HG03354 (cell line): ENCODE measurements around the gene IPP.
A peak's percentile ranks its signal among the peaks of the same experiment; 100 is the strongest.
"Not testable (repeated sequence)": the region's sequence is repeated elsewhere in the genome, so short reads cannot be mapped to it uniquely, and the experiment has no call there.

Experiments used
- ATAC-seq: cut with Tn5 transposase; IDR thresholded peaks from one replicate; pipeline ENCODE4 v1.9.1; 2021; ENCODE audit warnings: mild to moderate bottlenecking; ENCODE audit not compliant: unreplicated experiment, poor library complexity, severe bottlenecking

IPP gene

GRCh38 chr1:45687014-45687753 is 63.3 kb downstream of the IPP start:
- ATAC-seq: peak; percentile 82

GRCh38 chr1:45686288-45687013 is 64.0 kb downstream of the IPP start, which contains the start of gene GPBP1L1:
Gene GPBP1L1, minus strand, starts transcription at chr1:45686533. Its CDS starts 27,446 bp downstream, at chr1:45659087.
- peak; percentile 64 for ATAC-seq

- ATAC-seq: peak; percentile 18
These were observed 64.5 kb downstream of the IPP start for GRCh38 chr1:45686015-45686287.

- ATAC-seq: no peak
These were observed 65.0 kb downstream of the IPP start for GRCh38 chr1:45685308-45686014.

GRCh38 chr1:45684402-45684801 is 66.1 kb downstream of the IPP start:
- no peak for ATAC-seq

GRCh38 chr1:45682942-45683341 is 67.5 kb downstream of the IPP start:
- ATAC-seq: no peak

GRCh38 chr1:45679123-45679522 is 71.3 kb downstream of the IPP start:
- no peak for ATAC-seq

- no peak for ATAC-seq
These were observed 72.0 kb downstream of the IPP start for GRCh38 chr1:45678489-45678888.

GRCh38 chr1:45677751-45678245 is 72.7 kb downstream of the IPP start:
- no peak for ATAC-seq

GRCh38 chr1:45676553-45676952 is 73.9 kb downstream of the IPP start:
- ATAC-seq: not testable (repeated sequence)

- ATAC-seq: no peak
These were observed 76.0 kb downstream of the IPP start for GRCh38 chr1:45674478-45674877.

GRCh38 chr1:45673956-45674355 is 76.5 kb downstream of the IPP start:
- ATAC-seq: no peak

GRCh38 chr1:45669859-45670655 is 80.4 kb downstream of the IPP start:
- no peak for ATAC-seq

GRCh38 chr1:45669379-45669778 is 81.1 kb downstream of the IPP start:
- ATAC-seq: no peak

- ATAC-seq: no peak
These were observed 81.9 kb downstream of the IPP start for GRCh38 chr1:45668526-45668925.

- ATAC-seq: no peak
These were observed 82.9 kb downstream of the IPP start for GRCh38 chr1:45667321-45668111.

- no peak for ATAC-seq
These were observed 83.6 kb downstream of the IPP start for GRCh38 chr1:45666836-45667235.

GRCh38 chr1:45660336-45660735 is 90.1 kb downstream of the IPP start:
- ATAC-seq: no peak

GRCh38 chr1:45659222-45659621 is 91.2 kb downstream of the IPP start:
- ATAC-seq: no peak
